Measurements from ENCODE around the gene ATP8B4.
"Not testable (repeated sequence)": the region's sequence is repeated elsewhere in the genome, so short reads cannot be mapped to it uniquely, and the experiment has no call there.

ATP8B4 gene

DNA sequence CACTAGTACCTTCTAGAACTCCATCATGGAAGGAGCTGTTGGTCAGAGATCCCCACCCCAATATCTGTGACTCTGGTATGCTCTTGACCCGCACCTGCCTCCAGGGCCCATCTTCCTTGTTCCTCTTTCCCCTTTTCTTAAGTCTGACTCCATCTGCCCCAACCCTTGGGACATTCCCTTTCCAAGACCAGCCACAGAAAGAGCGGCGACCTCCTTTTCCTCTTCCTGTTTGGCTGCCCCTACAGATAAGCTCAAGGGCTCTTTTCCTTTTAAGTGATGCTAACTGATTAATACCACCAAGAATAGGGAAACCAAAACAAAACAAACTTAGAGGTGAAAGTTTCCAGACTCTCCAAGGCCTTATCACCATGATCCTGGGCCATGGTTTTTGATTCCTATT, 21.9 kb upstream of the ATP8B4 start:
- DNase-seq (ENCODE audit: low read depth, low spot score), result no peak

DNA sequence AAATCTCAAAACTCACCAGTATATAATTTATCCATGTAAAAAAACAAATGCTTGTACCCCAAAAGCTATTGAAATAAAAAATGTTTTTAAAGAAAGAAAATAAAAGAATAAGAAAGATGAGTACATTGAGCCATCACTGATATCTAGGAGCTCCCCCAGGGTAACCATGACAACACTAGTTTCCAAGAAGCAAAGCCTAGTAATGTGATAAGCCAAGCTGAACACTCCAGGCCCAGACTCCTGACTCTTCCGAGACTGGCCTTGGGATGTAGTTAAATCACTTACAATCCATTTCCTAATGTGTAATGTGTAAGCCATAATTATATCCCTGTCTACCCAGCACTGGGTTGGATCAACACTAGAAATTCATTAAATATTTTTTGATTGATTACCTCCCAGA, 21.1 kb upstream of the ATP8B4 start:
- DNase-seq (ENCODE audit: low read depth, low spot score), result no peak

DNA sequence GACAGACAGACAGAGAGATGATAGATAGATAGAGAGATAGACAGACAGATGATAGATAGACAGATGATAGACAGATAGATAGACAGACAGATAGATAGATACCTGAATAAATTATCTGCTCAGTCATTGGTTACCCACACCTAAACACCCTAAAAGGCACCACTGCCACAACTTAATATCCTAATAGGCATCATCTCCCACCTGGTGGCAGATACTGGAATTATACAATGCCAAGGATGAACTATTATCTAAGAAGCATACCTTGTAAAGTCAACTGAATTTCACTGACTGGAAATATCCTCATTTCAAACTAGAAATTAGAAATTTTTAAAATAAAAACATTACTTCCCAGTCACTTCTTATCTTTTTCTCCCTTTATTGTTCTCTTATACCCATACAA, 19.4 kb upstream of the ATP8B4 start:
- no peak for DNase-seq (ENCODE audit: low read depth, low spot score)

DNA sequence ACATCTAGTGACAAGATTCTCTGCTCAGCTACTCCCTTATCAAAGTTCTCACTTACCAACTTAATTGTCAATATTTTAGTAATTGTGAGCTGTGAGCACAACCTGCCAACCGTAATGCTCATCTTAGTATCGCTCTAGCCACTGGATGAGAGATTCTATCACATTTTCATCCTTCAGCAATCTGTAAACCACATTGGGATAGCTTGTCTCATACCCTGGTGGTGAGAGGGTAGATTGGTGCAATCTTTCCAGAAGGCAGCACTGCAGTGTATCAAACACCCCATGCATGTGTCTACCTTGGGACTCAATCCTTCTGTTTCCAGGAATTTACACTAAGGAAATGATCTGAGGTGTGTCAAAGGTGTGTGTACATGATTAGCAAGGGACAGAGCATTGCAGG, 18.9 kb upstream of the ATP8B4 start:
- DNase-seq (ENCODE audit: low read depth, low spot score), result no peak

DNA sequence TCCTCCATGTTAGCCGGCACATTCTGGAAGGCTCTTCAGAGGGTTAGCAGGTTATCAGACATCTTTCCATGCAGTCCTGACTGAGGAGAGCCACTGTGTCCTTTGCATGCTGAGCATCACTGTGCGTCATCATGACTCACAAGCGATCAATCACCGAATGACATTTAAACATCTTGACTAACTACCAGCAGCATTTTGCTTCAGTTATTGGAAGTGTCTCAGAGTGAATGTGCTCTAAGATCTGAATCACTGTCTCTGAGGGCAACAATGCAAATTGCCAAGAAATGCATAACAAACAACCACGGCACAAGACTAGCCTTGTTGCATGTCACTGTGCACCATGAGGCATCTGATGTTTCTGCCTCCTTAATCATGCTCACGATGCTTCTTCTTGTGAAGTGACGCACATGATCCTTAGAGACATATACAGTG, 18.3 kb upstream of the ATP8B4 start:
- no peak for DNase-seq (ENCODE audit: low read depth, low spot score)

DNA sequence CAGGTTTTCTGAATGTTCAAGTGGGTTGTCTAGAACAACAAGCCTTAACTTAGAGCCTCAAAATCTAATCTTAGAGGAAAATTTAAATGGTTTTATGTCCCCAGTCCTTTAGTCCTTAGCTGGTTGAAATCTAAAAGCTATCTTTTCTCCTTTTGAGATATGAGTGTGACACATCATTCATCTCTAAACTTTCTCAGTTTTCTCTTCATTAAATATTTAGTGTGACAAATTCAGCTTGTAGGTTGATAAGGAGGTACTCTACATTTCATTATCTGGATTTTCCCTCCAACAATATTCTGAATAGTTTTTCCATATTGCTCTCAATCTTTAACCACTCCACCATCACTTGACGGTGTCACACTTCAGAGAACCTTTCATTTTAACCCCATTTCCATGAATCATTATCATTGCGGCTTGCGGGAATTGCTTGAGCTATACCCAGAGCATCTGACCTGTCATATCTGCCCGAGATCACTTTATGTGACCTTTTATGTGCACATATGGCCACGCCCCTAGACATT, 16.1 kb upstream of the ATP8B4 start:
- DNase-seq (ENCODE audit: low read depth, low spot score), result no peak

DNA sequence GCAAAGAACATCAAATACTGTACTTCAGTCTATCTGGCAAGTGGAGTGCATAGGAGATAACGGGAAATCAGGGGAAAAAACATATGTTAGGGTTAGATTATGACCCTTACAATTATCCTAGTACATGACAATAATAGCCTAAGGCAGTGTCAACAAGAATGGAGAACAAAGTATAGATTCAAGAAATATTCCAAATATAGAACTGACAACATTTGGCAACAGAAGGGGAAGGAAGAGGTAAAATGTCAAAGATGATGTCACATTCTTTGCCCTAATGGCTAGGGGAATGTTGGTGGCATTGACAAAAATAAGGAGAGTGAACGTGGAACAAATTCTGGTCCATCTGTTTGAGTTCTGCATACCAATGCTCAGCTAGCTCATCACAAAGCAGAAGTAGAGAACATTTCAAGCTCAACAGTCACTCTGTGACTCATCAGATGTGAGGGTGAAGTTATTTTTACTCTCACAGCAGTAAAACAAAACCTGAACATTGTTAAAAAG, 15.5 kb upstream of the ATP8B4 start:
- no peak for DNase-seq (ENCODE audit: low read depth, low spot score)

DNA sequence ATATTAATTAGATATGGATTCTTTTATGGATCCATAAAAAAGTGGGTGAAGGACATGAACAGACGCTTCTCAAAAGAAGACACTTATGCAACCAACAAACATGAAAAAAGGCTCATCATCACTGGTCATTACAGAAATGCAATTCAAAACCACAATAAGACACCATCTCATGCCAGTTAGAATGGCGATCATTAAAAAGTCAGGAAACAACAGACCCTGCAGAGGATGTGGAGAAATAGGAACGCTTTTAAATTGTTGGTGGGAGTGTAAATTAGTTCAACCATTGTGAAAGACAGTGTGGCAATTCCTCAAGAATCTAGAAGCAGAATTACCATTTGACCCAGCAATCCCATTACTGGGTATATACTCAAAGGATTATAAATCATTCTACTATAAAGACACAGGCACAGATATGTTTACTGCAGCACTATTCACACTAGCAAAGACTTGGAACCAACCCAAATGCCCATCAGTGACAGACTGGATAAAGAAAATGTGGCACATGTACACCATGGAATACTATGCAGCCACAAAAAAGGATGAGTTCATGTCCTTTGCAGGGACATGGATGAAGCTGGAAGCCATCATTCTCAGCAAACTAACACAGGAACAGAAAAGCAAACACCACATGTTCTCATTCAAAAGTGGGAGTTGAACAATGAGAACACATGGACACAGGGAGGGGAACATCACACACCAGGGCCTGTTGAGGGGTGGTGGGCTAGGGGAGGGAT, 13.4 kb upstream of the ATP8B4 start:
- not testable (repeated sequence) for DNase-seq (ENCODE audit: low read depth, low spot score)

DNA sequence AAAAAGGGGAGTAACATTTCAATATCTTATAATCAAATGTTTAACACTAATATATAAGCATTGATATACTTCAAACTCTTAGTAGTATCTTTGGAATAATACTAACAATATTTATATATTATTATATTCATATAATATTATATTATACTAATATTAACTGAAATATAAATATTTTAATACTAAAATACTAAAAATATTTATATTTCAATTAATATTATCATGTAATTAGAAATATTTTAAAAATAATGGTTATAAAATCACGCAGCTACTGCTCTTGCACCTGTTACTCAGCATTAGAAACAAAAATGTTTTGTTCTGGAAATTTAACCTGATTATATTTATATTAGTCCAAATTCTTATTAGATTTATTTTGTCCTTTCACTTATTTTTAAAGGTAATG, 12.6 kb upstream of the ATP8B4 start:
- no peak for DNase-seq (ENCODE audit: low read depth, low spot score)

DNA sequence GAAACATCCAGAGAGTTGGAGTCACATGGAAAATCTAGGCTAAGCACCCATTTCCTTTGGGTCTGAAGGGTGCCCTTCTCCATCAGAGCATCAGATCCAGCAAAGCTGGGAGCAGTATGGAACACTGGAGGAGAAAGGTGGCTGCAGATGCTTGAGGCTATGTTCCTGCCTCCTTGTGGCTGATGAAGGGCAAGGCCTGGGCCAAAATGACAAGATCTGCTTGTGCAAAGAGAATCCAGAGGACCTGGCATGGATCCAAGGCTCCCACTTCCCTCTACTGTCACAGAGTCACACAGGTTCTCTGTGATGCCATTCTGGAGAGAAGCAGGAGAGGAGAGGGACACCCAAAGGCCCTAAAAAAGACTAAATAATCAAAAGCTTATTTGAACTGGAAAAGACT, 9.2 kb upstream of the ATP8B4 start:
- no peak for DNase-seq (ENCODE audit: low read depth, low spot score)

DNA sequence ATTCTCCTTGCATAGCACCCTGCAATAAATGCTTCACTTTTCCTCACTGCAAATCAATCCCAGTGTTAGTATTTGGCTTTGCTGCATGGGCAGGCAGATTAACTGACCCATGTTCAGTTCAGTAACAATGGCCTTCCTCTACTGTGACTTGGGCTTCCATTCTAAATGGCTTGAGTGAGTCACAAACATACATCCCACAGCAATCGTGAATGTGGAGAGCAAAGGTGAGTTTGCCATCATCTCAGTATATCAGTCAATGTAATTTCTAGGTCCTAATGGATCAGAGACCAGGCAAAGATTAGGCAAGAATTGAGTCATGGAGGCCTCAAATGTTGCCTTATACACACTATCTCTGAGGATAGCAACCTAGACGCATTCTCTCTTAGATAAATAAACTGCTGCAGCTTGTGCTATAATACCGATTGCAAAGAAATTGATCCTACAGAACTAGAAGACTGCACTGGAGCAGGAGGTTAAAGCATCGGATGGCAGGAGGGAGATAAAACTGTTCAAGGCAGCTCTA, 8.3 kb upstream of the ATP8B4 start:
- no peak for DNase-seq (ENCODE audit: low read depth, low spot score)

DNA sequence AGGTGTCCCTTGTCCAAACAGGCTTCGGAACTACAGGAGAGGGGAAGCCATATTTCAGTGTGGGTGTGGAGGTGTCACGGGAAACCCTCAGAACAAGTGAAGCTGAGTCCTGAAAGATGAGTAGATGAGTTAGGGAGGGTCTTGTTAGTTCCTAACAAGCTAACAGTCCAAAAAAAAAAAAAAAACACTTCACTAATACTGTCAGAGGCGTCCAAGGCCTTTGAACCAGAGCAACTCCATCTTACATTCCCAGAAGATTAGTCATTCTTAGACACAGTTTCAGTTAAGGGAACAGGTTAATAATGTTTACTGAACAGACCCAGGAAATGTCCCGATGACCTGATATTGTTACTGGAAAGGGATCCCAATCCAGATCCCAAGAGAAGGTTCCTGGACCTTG, 7.0 kb upstream of the ATP8B4 start:
- no peak for DNase-seq (ENCODE audit: low read depth, low spot score)

DNA sequence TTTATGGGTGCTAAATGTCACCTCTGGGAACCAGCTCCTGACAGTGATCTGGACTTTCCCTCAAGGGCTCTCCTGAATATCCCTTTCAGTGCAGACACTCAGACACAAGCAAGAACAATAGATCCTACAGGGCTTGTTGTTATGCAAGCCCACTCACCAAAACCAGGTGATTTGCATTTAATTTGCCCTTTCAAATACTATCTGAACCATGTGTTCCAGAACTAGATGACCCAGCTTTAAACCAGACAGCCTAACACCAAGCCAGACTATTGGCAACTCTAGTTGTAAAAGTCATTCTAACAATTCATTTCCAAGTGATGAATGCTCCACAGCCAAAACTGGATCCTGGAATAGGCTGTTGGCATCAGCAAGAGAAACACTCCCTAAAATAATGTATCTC, 5.6 kb upstream of the ATP8B4 start:
- DNase-seq (ENCODE audit: low read depth, low spot score), result no peak

DNA sequence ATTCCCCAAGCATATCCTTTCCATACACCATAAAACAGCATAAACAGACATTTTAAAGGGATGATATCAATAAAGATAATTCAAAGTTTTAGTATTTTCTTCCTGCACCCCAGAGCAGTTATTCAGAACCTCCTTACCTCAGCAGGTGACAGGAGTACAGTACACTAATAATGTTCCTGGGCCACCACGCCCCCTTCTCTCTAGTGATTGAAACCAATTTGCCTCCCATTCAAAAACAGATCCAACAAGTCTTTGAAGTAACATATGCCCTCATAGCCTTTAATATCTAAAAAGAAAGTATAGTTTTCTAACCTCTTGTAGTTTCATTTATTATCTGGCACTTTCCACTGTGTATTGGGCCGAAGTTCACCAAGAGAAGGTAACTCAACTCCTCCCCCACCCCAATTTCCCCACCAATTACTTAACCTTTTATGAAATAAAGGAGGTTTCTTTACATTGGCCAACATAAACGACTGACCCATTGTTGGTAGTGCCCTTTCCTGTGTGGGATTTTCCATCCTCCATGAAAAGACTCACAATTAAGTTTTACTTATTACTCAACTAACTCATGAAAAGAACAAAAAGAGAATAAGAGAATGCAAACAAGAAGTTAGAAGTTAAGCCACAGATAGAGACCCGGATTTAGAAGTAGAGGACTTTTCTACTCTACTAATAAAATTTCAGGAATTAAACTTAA, 5.0 kb upstream of the ATP8B4 start:
- DNase-seq (ENCODE audit: low read depth, low spot score), result no peak

DNA sequence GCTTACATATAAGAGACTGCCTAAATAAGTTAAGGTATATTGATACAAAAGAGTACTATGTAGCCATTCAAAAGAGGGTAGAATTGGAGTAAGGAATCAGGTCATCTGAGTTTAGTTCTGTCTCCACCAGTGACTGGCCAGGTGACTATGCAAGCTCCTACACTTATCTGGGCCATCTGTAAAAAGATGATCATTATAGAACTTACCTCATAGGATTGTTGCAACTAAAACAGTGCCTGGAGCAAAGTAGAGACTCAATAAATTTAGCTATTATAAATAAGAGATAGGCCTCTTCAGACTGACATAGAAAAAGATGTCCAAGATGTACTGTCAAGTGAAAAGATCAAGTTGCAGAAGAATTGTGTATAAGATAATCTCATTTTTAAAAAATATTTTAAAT, 1.7 kb upstream of the ATP8B4 start:
- no peak for DNase-seq (ENCODE audit: low read depth, low spot score)

DNA sequence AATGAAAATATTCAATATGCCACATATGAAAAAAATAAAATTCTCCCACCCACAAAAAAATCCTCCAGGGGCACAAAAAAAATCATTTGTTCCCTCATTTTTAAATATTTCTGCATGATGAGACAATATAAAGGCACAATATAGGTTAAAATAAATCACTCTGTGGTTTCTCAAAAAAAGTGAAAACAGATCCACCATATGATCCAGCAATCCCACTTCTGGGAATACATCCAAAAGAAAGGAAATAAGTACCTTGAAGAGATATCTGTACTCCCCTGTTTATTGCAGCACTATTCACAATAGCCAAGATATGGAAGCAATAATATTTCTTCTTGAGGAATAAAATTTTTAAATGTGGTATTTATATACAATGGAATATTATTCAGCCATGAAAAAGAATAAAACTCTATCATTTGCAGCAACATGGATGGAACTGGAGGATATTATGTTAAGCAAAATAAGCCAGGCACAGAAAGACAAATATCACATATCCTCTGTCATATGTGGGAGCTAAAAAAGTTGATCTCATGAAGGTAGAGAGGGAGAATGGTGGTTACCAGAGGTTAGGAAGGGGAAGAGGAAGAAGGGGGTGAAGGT, 1.5 kb downstream of the ATP8B4 start:
- no peak for DNase-seq (ENCODE audit: low read depth, low spot score)

DNA sequence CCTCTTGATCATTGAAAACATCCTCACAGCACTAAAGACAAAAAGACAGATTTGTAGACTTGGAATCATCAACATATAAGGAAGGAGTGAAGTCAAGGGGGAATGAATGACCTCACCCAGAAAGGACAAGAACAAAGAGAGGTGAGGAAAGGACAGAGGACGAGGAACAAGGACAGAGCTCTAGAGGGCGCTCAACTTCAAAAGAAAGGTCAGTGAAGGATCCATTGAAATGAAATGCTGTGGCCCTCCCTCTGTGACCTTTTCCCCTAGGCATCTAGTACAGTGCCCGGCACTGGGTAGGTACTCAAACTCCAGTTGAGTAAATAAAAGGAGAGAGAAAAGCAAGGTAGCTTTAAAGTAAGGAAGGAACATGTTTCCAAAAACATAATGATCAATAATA, 2.6 kb downstream of the ATP8B4 start:
- DNase-seq (ENCODE audit: low read depth, low spot score), result no peak

DNA sequence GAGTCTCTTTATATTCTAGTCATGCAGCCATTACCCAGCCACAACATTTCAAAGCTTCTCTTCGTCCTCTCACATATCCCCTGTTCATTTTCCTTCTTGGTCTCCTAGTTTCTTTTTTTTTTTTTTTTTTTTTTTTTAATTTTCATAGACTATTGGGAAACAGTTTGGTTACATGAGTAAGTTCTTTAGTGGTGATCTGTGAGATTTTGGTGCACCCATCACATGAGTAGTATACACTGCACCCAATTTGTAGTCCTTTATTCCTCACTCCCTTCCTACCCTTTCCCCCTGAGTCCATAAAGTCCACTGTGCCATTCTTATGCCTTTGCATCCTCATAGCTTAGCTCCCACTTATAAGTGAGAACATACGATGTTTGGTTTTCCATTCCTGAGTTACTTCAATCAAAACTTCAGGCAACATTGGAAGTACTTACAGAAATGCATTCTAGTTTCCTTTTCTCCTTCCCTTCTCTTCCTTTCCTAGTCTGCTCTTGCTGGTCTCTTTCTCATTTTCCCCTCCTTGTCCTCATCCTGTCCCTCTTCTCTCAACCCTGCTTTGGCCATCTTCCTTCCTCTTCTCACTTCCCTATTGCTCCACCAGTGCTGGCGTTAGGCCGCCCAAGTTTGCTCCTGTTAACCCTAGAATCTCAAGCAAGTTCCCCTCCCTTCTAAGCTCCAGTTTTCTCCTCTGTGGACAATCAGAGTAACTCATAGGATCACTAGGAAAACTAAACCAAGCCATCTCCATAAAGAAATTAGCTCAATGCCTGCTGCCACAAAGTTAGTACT, 4.8 kb downstream of the ATP8B4 start:
- DNase-seq (ENCODE audit: low read depth, low spot score), result no peak

DNA sequence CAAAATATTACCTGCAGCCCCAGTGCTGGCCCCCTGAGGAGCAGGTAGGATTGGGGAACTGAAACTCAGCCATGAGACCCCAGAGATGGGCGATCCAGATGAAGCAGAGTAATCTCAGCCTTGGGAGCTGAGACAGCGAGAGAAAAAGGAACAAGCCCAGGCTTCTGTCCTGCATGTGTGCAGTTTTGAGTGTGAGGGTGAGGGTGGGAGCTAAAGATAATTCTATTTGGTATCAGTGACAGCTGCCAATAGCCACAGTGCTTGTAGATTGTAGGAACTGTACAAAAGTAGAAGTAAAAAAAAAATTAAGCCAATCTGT, 5.9 kb downstream of the ATP8B4 start:
- no peak for DNase-seq (ENCODE audit: low read depth, low spot score)

DNA sequence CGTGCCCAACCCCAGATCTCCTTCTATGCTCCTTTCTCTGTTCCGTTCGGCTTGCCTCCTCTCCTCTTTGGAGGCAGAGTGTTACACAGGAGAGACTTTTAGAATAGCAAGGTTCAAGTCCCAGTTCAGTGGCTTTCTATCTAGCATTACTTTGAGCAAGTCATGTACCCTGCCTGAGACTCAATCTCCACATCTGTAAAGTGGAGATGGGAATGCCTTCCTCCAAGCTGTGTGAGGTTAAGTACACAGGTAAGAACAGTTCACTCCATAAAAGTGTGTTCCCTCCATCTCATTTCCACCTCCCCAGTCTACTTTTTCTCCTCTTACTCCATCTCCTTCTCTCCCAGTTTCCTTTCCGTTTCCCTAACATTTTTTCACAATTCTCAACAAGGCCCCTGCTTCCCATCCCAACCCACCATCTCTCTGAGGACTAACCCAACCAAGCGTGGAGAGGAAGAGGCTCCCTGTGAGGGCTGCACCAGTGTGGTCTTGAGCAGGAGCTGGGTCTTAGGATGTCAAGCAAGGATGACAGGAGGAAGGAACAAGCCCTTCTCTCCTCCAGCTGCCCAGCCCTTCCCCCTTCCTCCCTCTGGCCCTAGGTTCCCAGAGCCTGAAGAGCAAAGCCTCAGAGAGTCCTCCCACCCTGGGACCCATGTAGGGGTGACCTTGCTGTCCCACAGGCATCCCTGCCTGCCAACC, 6.4 kb downstream of the ATP8B4 start:
- DNase-seq (ENCODE audit: low read depth, low spot score), result no peak

DNA sequence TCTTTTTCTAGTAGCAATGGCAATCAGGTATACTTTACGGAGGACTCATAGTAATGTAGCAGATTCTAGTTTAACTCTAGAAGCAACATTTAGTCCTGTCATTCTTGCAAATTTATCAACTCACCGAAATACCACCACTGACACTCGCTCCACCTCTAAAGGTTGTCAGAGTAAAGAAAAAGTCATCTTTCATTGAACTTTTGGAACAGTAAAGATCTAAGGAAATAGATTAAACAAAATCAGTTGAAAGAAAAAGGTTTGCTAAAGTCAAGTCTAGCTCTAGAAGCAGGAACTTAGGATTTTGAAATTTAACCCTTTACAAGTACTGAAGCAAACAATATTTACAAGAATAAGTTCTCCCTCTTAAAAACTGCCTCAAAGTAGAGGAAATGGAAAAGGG, 8.7 kb downstream of the ATP8B4 start:
- no peak for DNase-seq (ENCODE audit: low read depth, low spot score)

Data from brain pericyte (primary cell).